B cell (primary cell): ENCODE data around the gene VPS13D. TPM values are rescaled to one million over a fixed set of nuclear protein-coding genes. Genes with fewer than 3 reads are reported as not detected.

Source experiments
- ATAC-seq: fragments of 200-7000 bp; cut with Tn5 transposase; one replicate; pipeline ENCODE4 v1.10.0; 2021; ENCODE audit warnings: low read depth, mild to moderate bottlenecking, moderate number of reproducible peaks, moderate library complexity
- CTCF ChIA-PET: fragments of 350-600 bp; sonication (Branson Sonifier 250); formaldehyde crosslinking; loops from one replicate; lab custom pipeline; 2021; ENCODE audit warnings: antibody characterized with exemption, inconsistent platforms; lab: Charles Lee
- POLR2A ChIA-PET: fragments of 350-600 bp; sonication (Branson Sonifier 250); formaldehyde crosslinking; loops from one replicate; lab custom pipeline; 2021; ENCODE audit warnings: antibody characterized with exemption; lab: Charles Lee
- DNase-seq: peaks from one replicate; pipeline ENCODE4 v3.0.0; 2013
- H2AFZ ChIP-seq: 2 replicates; pipeline ENCODE4 v1.6.1; 2012; ENCODE audit warnings: mild to moderate bottlenecking, low read depth, low read length; ENCODE audit not compliant: insufficient read depth, poor library complexity, severe bottlenecking
- H3K27ac ChIP-seq, 2 donors: 1 replicate in 1 of 2; 2 replicates in 1 of 2; pipeline ENCODE4 v1.5.1; 2012 to 2013; ENCODE audit warnings: low read length in 2 of 2, mild to moderate bottlenecking in 2 of 2, moderate library complexity in 1 of 2
- H3K27me3 ChIP-seq, 4 experiments: fragments of 200-600 bp in 1 of 4; sonication (generic) in 1 of 4; replicated peaks in 1 of 4; 1 replicate in 2 of 4; 2 replicates in 2 of 4; pipeline versions ENCODE4 v1.6.1 to v1.7.0; 2013 to 2016; ENCODE audit warnings: low read length in 3 of 4, mild to moderate bottlenecking in 2 of 4, mixed read lengths in 1 of 4, moderate library complexity in 1 of 4; ENCODE audit not compliant: insufficient read depth in 4 of 4, control insufficient read depth in 3 of 4; ENCODE audit errors: control extremely low read depth in 1 of 4
- H3K36me3 ChIP-seq, 2 experiments: replicated peaks in 1 of 2; 1 replicate in 1 of 2; 2 replicates in 1 of 2; pipeline versions ENCODE4 v1.6.1 to v1.7.1; 2013; ENCODE audit warnings: low read length in 1 of 2; ENCODE audit not compliant: insufficient read depth in 2 of 2, control insufficient read depth in 1 of 2; ENCODE audit errors: control extremely low read depth in 1 of 2, extremely low read depth in 1 of 2
- H3K4me1 ChIP-seq, 2 donors: fragments of 200-600 bp in 1 of 2; sonication (generic) in 1 of 2; 1 replicate in 1 of 2; 2 replicates in 1 of 2; pipeline versions ENCODE4 v1.5.1 to v1.6.1; 2013 to 2017; ENCODE audit warnings: low read length in 2 of 2; ENCODE audit not compliant: control insufficient read depth in 2 of 2, insufficient read depth in 2 of 2
- H3K4me2 ChIP-seq: replicated peaks from 2 replicates; pipeline ENCODE3; 2012; ENCODE audit warnings: mild to moderate bottlenecking, low read depth, low read length; ENCODE audit not compliant: poor library complexity, severe bottlenecking
- H3K4me3 ChIP-seq, 5 experiments: fragments of 200-600 bp in 1 of 5; sonication (generic) in 1 of 5; 1 replicate in 3 of 5; 2 replicates in 2 of 5; pipeline versions ENCODE4 v1.5.1 to v1.7.0; 2011 to 2016; ENCODE audit warnings: low read length in 4 of 5, mild to moderate bottlenecking in 4 of 5, low read depth in 2 of 5, control low read depth in 1 of 5, moderate library complexity in 1 of 5; ENCODE audit not compliant: insufficient read depth in 1 of 5; ENCODE audit errors: control extremely low read depth in 1 of 5, extremely low read depth in 1 of 5
- H3K79me2 ChIP-seq: fragments of 200-600 bp; sonication (generic); one replicate; pipeline ENCODE4 v1.6.0; 2016; ENCODE audit warnings: low read length; ENCODE audit not compliant: control insufficient read depth, insufficient read depth
- H3K9ac ChIP-seq: fragments of 200-600 bp; sonication (generic); 2 replicates; pipeline ENCODE4 v1.6.1; 2017; ENCODE audit warnings: mild to moderate bottlenecking, low read length, moderate library complexity
- H3K9me3 ChIP-seq, 3 donors: one replicate each; pipeline versions ENCODE4 v1.6.1 to v1.7.1; 2013; ENCODE audit warnings: low read length in 2 of 3; ENCODE audit not compliant: control insufficient read depth in 2 of 3, insufficient read depth in 1 of 3; ENCODE audit errors: control extremely low read depth in 1 of 3
- H4K20me1 ChIP-seq: 2 replicates; pipeline ENCODE4 v1.6.0; 2012; ENCODE audit warnings: mild to moderate bottlenecking, low read length; ENCODE audit not compliant: insufficient read depth, control insufficient read depth, poor library complexity, severe bottlenecking
- H3K27ac Mint-ChIP-seq: one replicate; pipeline ENCODE4 v1.8.0; 2021; ENCODE audit warnings: mixed read lengths
- H3K27me3 Mint-ChIP-seq: one replicate; pipeline ENCODE4 v1.8.0; 2021; ENCODE audit warnings: mixed read lengths
- H3K4me1 Mint-ChIP-seq: one replicate; pipeline ENCODE4 v1.8.0; 2021; ENCODE audit warnings: mixed read lengths
- H3K4me3 Mint-ChIP-seq: one replicate; pipeline ENCODE4 v1.8.0; 2021; ENCODE audit warnings: mixed read lengths
- H3K9me3 Mint-ChIP-seq: one replicate; pipeline ENCODE4 v1.8.0; 2022; ENCODE audit warnings: mixed read lengths; ENCODE audit not compliant: insufficient read depth
- CTCF ChIP-seq: fragments of 200-600 bp; IDR thresholded peaks from one replicate; pipeline ENCODE4 v1.8.0; 2022; ENCODE audit warnings: antibody characterized with exemption, mild to moderate bottlenecking
- EZH2 ChIP-seq: IDR thresholded peaks from 2 replicates; pipeline ENCODE4 v1.6.1; 2012; ENCODE audit warnings: borderline replicate concordance, low read depth, mild to moderate bottlenecking, moderate library complexity, low read length; ENCODE audit not compliant: insufficient read depth, poor library complexity, severe bottlenecking
- WGBS: methylation state at CpG from one replicate; pipeline ENCODE4 v1.1.5; 2013; ENCODE audit warnings: missing lambda C conversion rate; ENCODE audit not compliant: insufficient coverage; 5-methylcytosine and 5-hydroxymethylcytosine counted together
- intact Hi-C: fragments of 100-400 bp; cut with micrococcal nuclease; formaldehyde crosslinking; loops from one replicate; pipeline ENCODE4 v1.10.0; 2022
- polyA plus RNA-seq: library from polyadenylated mRNA; depleted of rRNA; stranded (reverse); fragments of >200 nt; gene quantifications from 2 replicates; pipeline ENCODE4 v1.2.3, GENCODE V29; 2012
- total RNA-seq, 2 donors: library from RNA; stranded (reverse); fragments of 120-200 nt in 1 of 2; gene quantifications; 1 replicate in 1 of 2; 2 replicates in 1 of 2; pipeline versions ENCODE4 v1.2.3 to v1.2.4, GENCODE V29; 2013 to 2022

VPS13D gene
- total and polyA plus RNA-seq, 2 donors (not counting 1 experiment from before 2014, with no cell fraction given): 29.9 to 104 TPM

- Histone ChIP-seq H3K4me3 (no peak overlapping the region), H3K9me3 (no peaks in the 10 kb centered on the region), H3K27ac (no peak overlapping the region), H4K20me1 (peaks cover 8% of the 10 kb centered on the region), H3K4me2 (no peak overlapping the region), H3K4me1 (no peaks in the 10 kb centered on the region), H3K9ac (no peak overlapping the region), H3K36me3 (peaks cover 1 to 68% of the 10 kb centered on the region in 2 experiments), H3K27me3 (no peaks in the 10 kb centered on the region), H2AFZ (no peak overlapping the region), H3K79me2 (no peaks in the 10 kb centered on the region)
- Mint-ChIP-seq H3K27me3 (no peaks in the 10 kb centered on the region), H3K4me1 (no peaks in the 10 kb centered on the region), H3K4me3 (no peak overlapping the region), H3K27ac (no peak overlapping the region), H3K9me3 (no peaks in the 10 kb centered on the region)
- DNase-seq (no peak), ATAC-seq (no peak)
- intact Hi-C loops: no loop called here
- ChIA-PET CTCF (no interaction called here), POLR2A (no interaction called here)
- TF ChIP-seq EZH2: no peak
- TF ChIP-seq CTCF: no peak
- WGBS: no CpG with 5 or more reads among the region's 1 CpG
These were observed 19.4 kb downstream of the VPS13D start for GRCh38 chr1:12249181-12249580.

GRCh38 chr1:12249748-12250147, 19.9 kb downstream of the VPS13D start:
- Histone ChIP-seq H3K9me3 (no peaks in the 10 kb centered on the region), H3K9ac (no peak overlapping the region), H2AFZ (no peak overlapping the region), H3K27me3 (no peaks in the 10 kb centered on the region), H3K79me2 (no peaks in the 10 kb centered on the region), H3K36me3 (peaks cover 1 to 65% of the 10 kb centered on the region in 2 experiments), H4K20me1 (peaks cover 8% of the 10 kb centered on the region), H3K27ac (no peak overlapping the region), H3K4me2 (no peak overlapping the region), H3K4me1 (no peaks in the 10 kb centered on the region), H3K4me3 (no peak overlapping the region)
- TF ChIP-seq EZH2 (no peak), CTCF (no peak)
- DNase-seq: no peak
- Mint-ChIP-seq H3K4me1 (no peaks in the 10 kb centered on the region), H3K9me3 (no peaks in the 10 kb centered on the region), H3K27me3 (no peaks in the 10 kb centered on the region), H3K4me3 (no peak overlapping the region), H3K27ac (no peak overlapping the region)
- ChIA-PET CTCF (no interaction called here), POLR2A (no interaction called here)
- no peak for ATAC-seq
- WGBS: 93% methylated on average over 3 of the region's 6 CpGs
- intact Hi-C loops: no loop called here
